MM.1S (cell line): Measurements from ENCODE around the gene TMCC1.

Experiments
- DNase-seq: peaks from one replicate; pipeline ENCODE4 v3.0.0-alpha.2; 2015
- H2AFZ ChIP-seq: fragments of 300-600 bp; sonication (generic); 2 replicates; pipeline ENCODE4 v1.6.0; 2016; ENCODE audit warnings: antibody characterized with exemption, low read length
- H3F3A ChIP-seq: fragments of 300-600 bp; sonication (generic); 2 replicates; pipeline ENCODE4 v1.6.1; 2016; ENCODE audit warnings: mild to moderate bottlenecking, antibody characterized with exemption, low read length, moderate library complexity, mixed read lengths; ENCODE audit not compliant: insufficient read depth
- H3K27ac ChIP-seq: fragments of 300-600 bp; sonication (generic); 2 replicates; pipeline ENCODE4 v1.5.1; 2016; ENCODE audit warnings: mild to moderate bottlenecking, low read length
- H3K27me3 ChIP-seq: fragments of 300-600 bp; sonication (generic); replicated peaks from 2 replicates; pipeline ENCODE4 v1.6.0; 2016; ENCODE audit warnings: low read length; ENCODE audit not compliant: insufficient read depth
- H3K36me3 ChIP-seq: fragments of 300-600 bp; sonication (generic); replicated peaks from 2 replicates; pipeline ENCODE4 v1.6.1; 2016; ENCODE audit warnings: mild to moderate bottlenecking, low read length, mixed read lengths; ENCODE audit not compliant: insufficient read depth
- H3K4me1 ChIP-seq: fragments of 300-600 bp; sonication (generic); 2 replicates; pipeline ENCODE4 v1.6.1; 2016; ENCODE audit warnings: low read length, mixed read lengths
- H3K4me2 ChIP-seq: fragments of 300-600 bp; sonication (generic); 2 replicates; pipeline ENCODE4 v1.6.0; 2016; ENCODE audit warnings: low read depth, low read length
- H3K4me3 ChIP-seq: fragments of 300-600 bp; sonication (generic); 2 replicates; pipeline ENCODE4 v1.5.1; 2016; ENCODE audit warnings: low read length, mixed read lengths
- H3K79me2 ChIP-seq: fragments of 300-600 bp; sonication (generic); 2 replicates; pipeline ENCODE4 v1.6.1; 2016; ENCODE audit warnings: mixed run types, low read length, mixed read lengths
- H3K9ac ChIP-seq: fragments of 300-600 bp; sonication (generic); 2 replicates; pipeline ENCODE4 v1.6.1; 2016; ENCODE audit warnings: low read length, mixed read lengths
- H3K9me2 ChIP-seq: fragments of 300-600 bp; sonication (generic); replicated peaks from 2 replicates; pipeline ENCODE4 v1.6.1; 2016; ENCODE audit warnings: mild to moderate bottlenecking, low read length, mixed read lengths; ENCODE audit not compliant: insufficient read depth
- H3K9me3 ChIP-seq: fragments of 300-600 bp; sonication (generic); replicated peaks from 2 replicates; pipeline ENCODE4 v1.6.1; 2016; ENCODE audit warnings: mild to moderate bottlenecking, low read length, mixed read lengths; ENCODE audit not compliant: insufficient read depth
- H4K20me1 ChIP-seq: fragments of 300-600 bp; sonication (generic); 2 replicates; pipeline ENCODE4 v1.6.1; 2016; ENCODE audit warnings: mild to moderate bottlenecking, low read length, moderate library complexity, mixed read lengths; ENCODE audit not compliant: insufficient read depth
- CTCF ChIP-seq: fragments of 300-600 bp; sonication (generic); IDR thresholded peaks from 2 replicates; pipeline ENCODE4 v1.5.1; 2016; ENCODE audit warnings: antibody characterized with exemption, low read length, mixed read lengths
- EZH2 ChIP-seq: fragments of 300-600 bp; sonication (generic); optimal IDR thresholded peaks from 2 replicates; pipeline ENCODE3; 2017; ENCODE audit warnings: low read depth, mild to moderate bottlenecking, antibody characterized with exemption, low read length, mixed read lengths
- EZH2phosphoT487 ChIP-seq: fragments of 300-600 bp; sonication (generic); IDR thresholded peaks from 2 replicates; pipeline ENCODE4 v1.6.1; 2018; ENCODE audit warnings: antibody characterized with exemption, low read length

Gene TMCC1

GRCh38 chr3:129897026-129897425 lies 3.5 kb upstream of the TMCC1 start:
- Histone ChIP-seq H3K27me3 (no peaks in the 10 kb centered on the region), H3K27ac (no peak overlapping the region), H3K36me3 (no peaks in the 10 kb centered on the region), H2AFZ (no peak overlapping the region), H3K9me3 (no peaks in the 10 kb centered on the region), H3K9ac (no peak overlapping the region), H3K4me3 (no peak overlapping the region), H3K9me2 (no peaks in the 10 kb centered on the region), H4K20me1 (no peaks in the 10 kb centered on the region), H3K79me2 (peaks cover 17% of the 10 kb centered on the region), H3K4me1 (peaks cover 4% of the 10 kb centered on the region; the same call in 1 of the 2 replicates), H3K4me2 (no peak overlapping the region), H3F3A (peaks cover 11% of the 10 kb centered on the region)
- no peak for DNase-seq
- no peak for TF ChIP-seq EZH2phosphoT487
- no peak for TF ChIP-seq CTCF
- no peak for TF ChIP-seq EZH2

DNA sequence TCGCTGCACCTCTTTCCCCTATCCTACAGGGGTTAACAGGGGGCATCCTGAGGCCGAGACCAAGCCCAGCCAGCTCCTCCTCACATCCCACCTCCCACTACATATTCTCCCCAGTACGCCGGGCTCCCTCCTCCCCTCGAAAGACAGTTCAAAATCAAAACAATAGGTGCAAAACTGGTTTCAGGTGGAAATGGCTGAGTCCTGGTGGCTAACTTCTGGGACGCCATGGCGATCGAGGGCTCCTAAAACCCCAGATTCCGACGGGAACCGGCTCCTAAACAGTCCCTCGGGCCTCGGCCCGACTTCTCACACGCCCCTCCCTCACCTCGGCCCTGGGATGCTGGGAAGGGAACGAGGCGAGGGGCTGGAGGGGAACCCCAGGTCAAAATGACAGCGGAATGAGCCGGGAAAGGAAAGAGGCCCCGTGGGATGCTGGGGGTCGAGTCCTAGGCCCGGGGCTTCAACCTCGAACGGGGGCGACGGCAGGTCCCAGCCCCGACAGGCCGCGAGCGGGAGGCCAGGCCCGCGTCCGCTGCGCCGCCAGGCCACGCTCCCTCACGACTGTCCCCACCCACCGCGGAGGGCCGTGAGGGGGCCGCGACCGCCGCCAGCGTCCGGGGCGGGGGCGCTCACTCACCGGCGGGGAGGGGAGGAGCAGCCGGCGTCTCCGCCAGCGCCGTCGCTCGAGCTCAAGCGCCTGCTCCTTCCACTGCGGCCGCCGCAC lies 492 bp downstream of the TMCC1 start:
- H3K9ac ChIP-seq, result peak overlapping the region; percentile 99
- H3K4me3 ChIP-seq, result peak overlapping the region; percentile 97
- peaks cover 35% of the 10 kb centered on the region for H3F3A ChIP-seq
- H3K27ac ChIP-seq, result peak overlapping the region; percentile 96
- peaks cover 34% of the 10 kb centered on the region for H3K4me1 ChIP-seq
- no peaks in the 10 kb centered on the region for H4K20me1 ChIP-seq
- peak; percentile 75 for DNase-seq
- H3K36me3 ChIP-seq, result no peaks in the 10 kb centered on the region
- H3K9me3 ChIP-seq, result no peaks in the 10 kb centered on the region
- H3K79me2 ChIP-seq, result peaks cover 49% of the 10 kb centered on the region
- H2AFZ ChIP-seq, result peak overlapping the region; percentile 89
- TF ChIP-seq EZH2phosphoT487 (no peak), CTCF (no peak; the same call in 1 of the 2 replicates), EZH2 (no peak)
- no peaks in the 10 kb centered on the region for H3K27me3 ChIP-seq
- peak overlapping the region; percentile 86 for H3K4me2 ChIP-seq
- H3K9me2 ChIP-seq, result no peaks in the 10 kb centered on the region

GRCh38 chr3:129892486-129892856 lies 1.0 kb downstream of the TMCC1 start:
- peak; percentile 36 for DNase-seq
- Histone ChIP-seq H3K36me3 (no peaks in the 10 kb centered on the region), H3K4me1 (peaks cover 34% of the 10 kb centered on the region), H3K9ac (peak overlapping the region; percentile 99), H3K79me2 (peaks cover 55% of the 10 kb centered on the region), H4K20me1 (no peaks in the 10 kb centered on the region), H3K27ac (peak overlapping the region; percentile 96), H3K9me3 (no peaks in the 10 kb centered on the region), H3F3A (peaks cover 35% of the 10 kb centered on the region), H3K27me3 (no peaks in the 10 kb centered on the region), H3K9me2 (no peaks in the 10 kb centered on the region), H3K4me2 (peak overlapping the region; percentile 86), H3K4me3 (peak overlapping the region; percentile 97), H2AFZ (peak overlapping the region; percentile 89)
- TF ChIP-seq CTCF, result no peak
- TF ChIP-seq EZH2, result no peak
